Measurements from ENCODE around the gene ARHGAP4.

DNA sequence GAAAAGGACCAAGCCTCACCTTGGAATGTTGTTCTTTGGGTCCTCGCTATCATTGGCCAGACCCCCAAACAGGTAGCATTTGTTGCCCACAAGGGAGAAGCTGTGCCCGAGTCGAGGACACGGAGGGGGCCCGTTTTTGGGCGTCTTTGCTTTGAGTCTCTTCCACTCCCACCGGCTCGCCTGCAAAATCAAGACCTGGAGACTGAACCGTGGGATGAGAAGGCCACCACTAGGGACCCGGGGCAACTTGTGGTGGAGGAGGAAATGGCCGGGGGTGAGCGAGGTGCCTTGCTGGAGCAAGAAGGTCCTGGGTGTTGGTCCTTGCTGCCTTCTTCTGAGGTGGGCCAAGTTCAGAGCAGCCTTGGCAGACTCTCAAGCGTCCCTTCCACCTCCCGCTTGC is 38.0 kb upstream of the ARHGAP4 start:
- TF ChIP-seq POLR2A (IDR thresholded peaks at IDR 0.05; ENCODE audit: low read depth, low read length) (no peak), JUN (IDR thresholded peaks at IDR 0.05; ENCODE audit: borderline replicate concordance, insufficient read depth, insufficient read length, low read depth) (no peak), FOS (IDR thresholded peaks at IDR 0.05; ENCODE audit: borderline replicate concordance, insufficient read depth, low read length) (no peak), EZH2 (IDR thresholded peaks at IDR 0.05; ENCODE audit: borderline replicate concordance, low read depth, low read length, severe bottlenecking) (no peak), POLR2AphosphoS5 (IDR thresholded peaks at IDR 0.05; ENCODE audit: insufficient read depth, low read depth, low read length) (no peak), MYC (IDR thresholded peaks at IDR 0.05; ENCODE audit: low read depth, low read length) (no peak), GATA2 (IDR thresholded peaks at IDR 0.05; ENCODE audit: insufficient read depth, insufficient read length, low read depth, low read length) (no peak)
- TF ChIP-seq, protein P1, sequence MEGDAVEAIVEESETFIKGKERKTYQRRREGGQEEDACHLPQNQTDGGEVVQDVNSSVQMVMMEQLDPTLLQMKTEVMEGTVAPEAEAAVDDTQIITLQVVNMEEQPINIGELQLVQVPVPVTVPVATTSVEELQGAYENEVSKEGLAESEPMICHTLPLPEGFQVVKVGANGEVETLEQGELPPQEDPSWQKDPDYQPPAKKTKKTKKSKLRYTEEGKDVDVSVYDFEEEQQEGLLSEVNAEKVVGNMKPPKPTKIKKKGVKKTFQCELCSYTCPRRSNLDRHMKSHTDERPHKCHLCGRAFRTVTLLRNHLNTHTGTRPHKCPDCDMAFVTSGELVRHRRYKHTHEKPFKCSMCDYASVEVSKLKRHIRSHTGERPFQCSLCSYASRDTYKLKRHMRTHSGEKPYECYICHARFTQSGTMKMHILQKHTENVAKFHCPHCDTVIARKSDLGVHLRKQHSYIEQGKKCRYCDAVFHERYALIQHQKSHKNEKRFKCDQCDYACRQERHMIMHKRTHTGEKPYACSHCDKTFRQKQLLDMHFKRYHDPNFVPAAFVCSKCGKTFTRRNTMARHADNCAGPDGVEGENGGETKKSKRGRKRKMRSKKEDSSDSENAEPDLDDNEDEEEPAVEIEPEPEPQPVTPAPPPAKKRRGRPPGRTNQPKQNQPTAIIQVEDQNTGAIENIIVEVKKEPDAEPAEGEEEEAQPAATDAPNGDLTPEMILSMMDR (IDR thresholded peaks at IDR 0.05; ENCODE audit: extremely low read depth in 1 of 2, insufficient read depth in 1 of 2, low read depth in 1 of 2, low read length in 2 of 2) = no peak
- TF ChIP-seq, protein P2, sequence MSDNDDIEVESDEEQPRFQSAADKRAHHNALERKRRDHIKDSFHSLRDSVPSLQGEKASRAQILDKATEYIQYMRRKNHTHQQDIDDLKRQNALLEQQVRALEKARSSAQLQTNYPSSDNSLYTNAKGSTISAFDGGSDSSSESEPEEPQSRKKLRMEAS (IDR thresholded peaks at IDR 0.05; ENCODE audit: insufficient read depth, insufficient read length) = no peak

Data from endothelial cell of umbilical vein (primary cell).